NOMO-1 treated with DMSO at 0.1 percent for 48 hours (cell line): Measurements from ENCODE around the gene TEAD4.

ENCODE experiments used
- DNase-seq: peaks from one replicate; lab custom pipeline; 2025; ENCODE audit not compliant: unreplicated experiment; lab: John Stamatoyannopoulos, UW

Gene TEAD4

GRCh38 chr12:3000548-3001275 is 41.5 kb downstream of the TEAD4 start:
- no peak for DNase-seq

GRCh38 chr12:3002646-3003045 is 43.4 kb downstream of the TEAD4 start:
- DNase-seq, result no peak

DNA sequence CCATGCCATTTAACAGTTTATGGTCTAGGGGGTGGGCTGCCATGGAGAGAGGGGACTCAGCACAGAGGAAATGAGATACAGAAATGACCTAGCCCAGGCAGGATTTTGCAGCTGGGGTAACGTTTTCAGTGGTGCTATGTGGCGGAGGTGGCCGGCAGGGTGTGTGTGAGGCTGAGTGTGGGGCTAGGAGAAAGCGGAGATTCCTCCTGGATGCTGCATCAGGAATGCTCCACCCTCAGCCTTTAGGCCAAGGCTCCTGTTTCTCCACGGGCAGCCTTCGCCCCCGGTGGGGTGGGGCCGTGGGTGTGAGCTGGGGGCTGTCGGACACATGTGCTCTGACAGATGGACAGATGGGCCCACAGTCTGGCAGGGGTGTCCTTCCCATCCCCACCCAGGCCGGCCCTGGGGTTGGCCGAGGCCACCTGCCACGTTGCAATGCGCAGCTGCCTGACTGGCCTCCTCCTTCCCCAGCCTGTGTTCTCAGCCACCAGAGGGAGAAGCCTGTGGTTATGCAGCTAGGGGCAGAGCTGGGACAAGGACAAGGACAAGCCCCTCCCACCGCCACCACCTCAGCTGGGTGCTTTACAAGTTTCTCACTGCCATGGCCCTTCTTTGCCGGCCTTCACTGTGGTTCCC is 44.3 kb downstream of the TEAD4 start:
- no peak for DNase-seq

DNA sequence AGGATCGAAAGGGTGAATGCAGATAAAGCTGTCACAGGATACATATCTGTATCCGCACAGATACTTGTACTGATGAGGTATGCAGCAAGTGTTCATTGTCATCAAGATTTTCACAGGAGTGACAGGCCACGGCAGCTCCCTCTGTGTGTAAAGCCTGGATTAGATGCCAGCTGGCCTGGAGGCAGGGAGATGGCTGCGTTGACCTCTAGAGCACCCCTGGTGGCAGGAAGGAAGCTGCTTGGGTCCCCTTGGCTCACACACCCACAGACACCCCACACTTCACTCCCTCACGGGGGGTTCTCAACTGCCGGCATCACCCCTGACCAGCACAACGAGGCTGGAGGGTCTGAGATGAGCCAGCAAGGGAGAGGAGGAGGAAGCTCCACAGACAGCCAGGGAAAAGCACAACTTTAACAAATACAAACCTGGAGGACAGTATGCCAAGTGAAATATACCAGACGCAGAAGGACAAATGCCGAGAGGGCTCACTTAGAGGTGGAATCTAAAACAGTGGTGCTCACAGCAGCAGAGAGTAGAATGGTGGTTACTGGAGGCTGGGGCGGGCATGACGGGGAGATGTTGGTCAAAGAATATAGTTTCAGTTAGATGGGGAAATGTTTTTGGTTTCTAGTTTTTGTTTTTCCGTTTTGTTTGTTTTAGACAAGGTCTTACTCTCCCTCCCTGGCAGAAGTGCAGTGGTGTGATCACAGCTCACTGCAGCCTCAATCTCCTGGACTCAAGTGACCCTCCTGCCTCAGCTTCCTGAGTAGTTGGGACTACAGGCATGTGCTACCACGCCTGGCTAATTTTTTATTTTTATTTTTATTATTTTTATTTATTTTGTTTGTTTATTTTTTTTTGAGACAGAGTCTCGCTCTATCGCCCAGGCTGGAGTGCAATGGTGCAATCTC is 45.7 kb downstream of the TEAD4 start:
- DNase-seq, result no peak

DNA sequence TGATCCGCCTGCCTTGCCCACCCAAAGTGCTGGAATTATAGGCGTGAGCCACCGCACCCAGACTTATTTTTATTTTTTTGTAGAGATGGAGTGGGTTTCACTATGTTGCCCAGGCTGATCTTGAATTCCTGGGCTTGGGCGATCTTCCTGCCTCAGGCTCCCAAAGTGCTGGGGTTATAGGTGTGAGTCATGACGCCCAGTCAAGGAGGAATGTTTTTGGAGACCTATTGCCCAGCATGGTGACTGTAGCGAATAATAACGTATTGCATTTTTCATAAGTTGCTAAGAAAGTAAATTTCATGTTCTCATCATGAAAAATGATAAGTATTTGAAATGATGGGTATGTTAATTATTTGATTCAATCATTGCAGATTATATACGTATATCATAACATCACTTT is 46.5 kb downstream of the TEAD4 start:
- no peak for DNase-seq

GRCh38 chr12:3009780-3010179 is 50.6 kb downstream of the TEAD4 start:
- DNase-seq, result no peak

DNA sequence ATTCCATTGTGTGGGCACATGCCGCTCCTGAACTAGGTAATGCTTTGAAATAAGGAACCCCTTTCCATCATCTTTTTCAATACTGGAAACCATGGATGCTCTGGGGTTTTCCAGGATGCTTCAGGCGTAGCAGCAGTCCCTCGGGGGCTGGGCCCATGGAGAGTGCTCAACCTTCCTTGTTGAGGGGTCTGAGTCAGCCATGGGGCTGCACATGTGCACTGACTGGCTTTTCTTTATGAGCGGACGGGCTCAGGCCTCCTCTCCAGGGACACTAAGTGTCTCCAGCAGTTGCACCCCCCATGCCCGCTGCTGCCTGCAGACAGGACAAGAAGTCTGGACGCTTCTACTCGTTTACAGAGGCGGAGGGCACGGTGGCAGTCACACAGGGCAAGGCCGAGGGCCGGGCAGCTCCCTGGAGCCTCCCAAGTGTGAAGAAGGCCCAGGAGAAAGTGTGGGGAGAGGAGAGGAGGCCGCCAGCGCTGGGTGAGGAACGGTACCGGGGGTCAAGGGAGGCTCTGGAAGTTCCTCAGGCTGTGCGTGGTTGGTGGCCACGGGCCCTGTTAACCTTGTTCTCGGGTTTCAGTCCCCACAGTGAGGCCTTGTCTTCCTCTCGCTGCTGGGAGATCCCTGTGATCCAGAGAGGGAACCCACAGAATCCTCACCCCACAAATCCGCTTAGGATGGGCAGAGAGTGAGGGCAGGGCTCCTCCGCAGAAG is 51.2 kb downstream of the TEAD4 start:
- no peak for DNase-seq

- no peak for DNase-seq
Measured at GRCh38 chr12:3012786-3013185, 53.6 kb downstream of the TEAD4 start.

DNA sequence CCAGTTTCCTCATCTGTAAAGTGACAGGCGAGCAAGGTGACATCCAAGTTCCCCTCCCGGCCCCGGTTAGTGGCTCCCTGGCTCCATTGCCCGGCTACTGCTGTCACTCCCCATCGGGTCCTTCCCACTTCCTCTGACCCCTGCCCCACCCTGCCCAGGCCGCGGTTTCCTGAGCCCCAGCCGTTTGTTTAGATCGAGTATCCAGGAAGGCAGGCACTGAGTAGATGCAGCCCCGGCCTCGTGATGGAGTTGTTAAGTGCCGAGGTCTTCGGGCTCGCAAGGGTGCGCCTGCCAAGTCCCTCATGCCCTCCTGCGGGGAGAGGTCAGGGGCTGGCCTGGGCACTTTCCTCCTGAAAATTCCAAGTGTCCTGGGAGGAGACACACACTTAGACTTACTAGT is 55.4 kb downstream of the TEAD4 start:
- DNase-seq, result no peak

DNA sequence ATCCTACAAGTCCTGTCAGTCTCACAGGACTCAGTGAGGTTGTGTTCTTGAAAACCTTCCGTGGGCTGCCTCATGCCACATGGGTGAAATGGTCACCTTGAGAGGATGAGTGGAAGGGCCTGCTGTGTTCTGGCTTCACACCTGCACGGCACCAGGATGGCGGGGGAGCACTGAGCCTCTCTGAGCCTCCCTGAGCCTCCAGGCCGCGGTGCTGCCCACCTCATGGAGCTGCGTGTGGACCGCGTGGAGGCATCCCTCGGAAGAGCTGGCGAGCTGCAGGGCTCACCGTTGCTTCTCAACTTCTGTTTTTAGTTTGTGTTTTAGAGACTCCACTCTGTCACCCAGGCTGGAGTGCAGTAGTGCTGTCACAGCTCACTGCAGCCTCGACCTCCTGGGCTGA is 56.2 kb downstream of the TEAD4 start:
- no peak for DNase-seq

DNA sequence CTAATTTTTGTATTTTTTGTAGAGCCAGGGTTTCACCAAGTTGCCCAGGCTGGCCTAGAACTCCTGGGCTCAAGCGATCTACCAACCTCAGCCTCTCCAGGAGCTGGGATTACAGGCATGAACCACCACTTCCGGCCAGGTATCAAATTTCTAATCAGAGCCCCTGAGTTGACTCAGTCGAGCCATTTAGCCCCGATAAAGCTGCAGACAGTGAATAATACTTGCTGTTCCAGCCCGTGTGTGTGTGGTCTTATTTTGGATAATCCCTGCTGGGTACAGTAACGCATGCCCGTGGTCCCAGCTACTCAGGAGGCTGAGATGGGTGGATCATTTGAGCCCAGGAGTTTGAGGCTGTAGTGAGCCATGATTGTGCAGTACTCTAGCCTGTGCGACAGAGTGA is 57.0 kb downstream of the TEAD4 start:
- no peak for DNase-seq

DNA sequence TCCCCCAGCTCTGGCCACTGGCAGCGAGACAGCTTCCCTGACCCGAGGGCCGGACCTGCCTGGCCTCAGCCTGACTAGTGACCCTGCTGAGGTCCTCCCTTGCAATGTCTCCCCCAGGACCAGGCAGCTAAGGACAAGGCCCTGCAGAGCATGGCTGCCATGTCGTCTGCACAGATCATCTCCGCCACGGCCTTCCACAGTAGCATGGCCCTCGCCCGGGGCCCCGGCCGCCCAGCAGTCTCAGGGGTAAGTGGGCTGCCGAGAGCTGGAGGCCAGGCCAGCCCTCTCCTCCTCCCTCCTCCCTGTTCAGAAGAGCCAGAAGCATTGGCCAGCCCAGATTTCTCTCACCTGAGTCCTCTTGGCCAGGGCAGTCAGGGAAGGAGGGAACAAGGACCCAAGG is 58.1 kb downstream of the TEAD4 start:
- no peak for DNase-seq

GRCh38 chr12:3018284-3019004 is 59.2 kb downstream of the TEAD4 start:
- DNase-seq, result no peak

DNA sequence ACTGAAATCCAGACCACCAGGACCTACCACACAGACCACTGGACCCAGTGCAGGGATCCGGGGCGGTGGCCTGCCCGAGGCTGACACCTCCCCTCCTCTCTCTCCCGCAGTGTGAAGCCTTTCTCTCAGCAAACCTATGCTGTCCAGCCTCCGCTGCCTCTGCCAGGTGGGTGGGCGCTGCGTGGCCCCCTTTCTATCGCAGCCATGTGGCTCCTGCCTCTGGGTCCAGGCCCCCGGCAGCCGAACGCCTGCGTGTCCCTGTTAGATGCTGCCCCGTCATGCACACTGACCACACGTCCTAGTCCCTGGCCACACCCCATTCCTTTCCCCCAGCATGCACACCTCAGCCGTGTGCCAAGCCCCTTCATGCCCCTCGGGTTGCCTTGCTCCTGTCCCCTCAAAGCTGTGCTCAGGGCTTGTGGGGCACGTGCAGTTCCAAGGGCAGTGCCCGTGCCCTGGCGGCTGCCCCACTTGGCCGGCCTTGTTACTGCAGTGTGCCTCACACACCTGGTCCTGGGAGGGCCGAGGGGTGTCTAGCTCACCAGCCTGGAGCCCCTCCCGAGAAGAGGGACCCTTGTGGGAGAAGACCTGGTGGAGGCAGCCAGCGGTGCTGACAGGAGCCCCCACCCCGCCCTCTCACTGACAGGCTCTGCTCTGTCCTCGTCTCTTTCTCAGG is 59.9 kb downstream of the TEAD4 start:
- DNase-seq, result no peak

DNA sequence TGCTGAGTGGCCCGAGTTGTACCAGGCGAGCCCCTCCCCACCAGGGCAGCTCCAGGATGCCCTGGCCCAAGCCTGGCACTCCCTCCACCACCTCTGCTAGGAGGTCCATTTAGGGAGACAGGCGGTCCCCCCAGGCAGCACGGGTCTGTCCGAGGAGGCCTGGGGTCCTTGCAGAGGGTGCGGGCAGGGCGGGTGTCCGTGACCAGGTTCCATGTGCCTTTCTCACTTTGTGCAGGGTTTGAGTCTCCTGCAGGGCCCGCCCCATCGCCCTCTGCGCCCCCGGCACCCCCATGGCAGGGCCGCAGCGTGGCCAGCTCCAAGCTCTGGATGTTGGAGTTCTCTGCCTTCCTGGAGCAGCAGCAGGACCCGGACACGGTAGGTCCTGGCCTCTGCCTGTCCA is 61.2 kb downstream of the TEAD4 start:
- DNase-seq, result no peak

- DNase-seq, result no peak
Measured at GRCh38 chr12:3020850-3021435, 61.7 kb downstream of the TEAD4 start.

- DNase-seq, result no peak
Measured at GRCh38 chr12:3022411-3022810, 63.2 kb downstream of the TEAD4 start.

DNA sequence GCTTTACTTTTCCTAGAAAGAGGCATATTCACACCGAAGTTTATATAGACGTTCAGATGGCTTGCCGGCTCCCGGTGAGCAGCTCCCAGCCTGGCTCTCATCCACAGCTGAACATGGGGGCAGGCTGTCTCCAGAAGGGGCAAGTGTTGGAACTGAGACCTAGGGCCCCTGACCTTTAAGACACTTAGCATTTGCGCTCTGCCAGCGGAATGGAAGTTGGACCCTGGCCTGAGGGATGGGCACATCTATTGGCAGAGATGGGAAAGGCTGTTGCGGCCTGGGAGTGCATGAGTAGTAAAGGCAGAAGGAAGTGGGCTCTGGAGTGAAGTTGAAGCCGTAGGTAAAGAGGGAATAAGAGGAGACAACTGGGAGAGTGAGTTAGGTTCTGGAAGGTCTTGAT is 63.8 kb downstream of the TEAD4 start:
- DNase-seq, result no peak

DNA sequence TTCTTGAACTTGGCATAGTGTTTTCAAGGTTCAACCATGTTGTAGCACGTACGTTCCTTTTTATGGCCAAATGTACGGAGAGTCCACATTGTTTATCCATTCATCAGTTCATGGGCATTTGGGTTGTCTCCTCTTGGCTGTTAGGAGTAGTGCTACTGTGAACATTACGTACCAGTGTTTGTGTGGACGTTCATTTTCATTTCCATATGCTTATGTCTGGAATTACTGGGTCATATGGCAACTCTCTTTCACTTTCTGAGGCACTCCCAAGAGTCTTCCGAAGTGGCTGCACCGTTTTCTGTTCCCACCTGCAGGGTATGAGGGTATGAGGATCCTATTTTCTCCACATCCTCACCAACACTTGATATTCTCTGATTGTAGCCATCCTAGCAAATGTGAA is 68.9 kb downstream of the TEAD4 start:
- DNase-seq, result no peak
